Activated CD4-positive, alpha-beta memory T cell treated with anti-CD3 and anti-CD28 coated beads for 36 hours (primary cell): Measurements from ENCODE around the gene PFDN5. TPM values are rescaled to one million over a fixed set of nuclear protein-coding genes. Genes with fewer than 3 reads are reported as not detected.
"Not testable (repeated sequence)": the region's sequence is repeated elsewhere in the genome, so short reads cannot be mapped to it uniquely, and the experiment has no call there.

ENCODE experiments used
- CTCF ChIA-PET: fragments of 350-600 bp; sonication (Branson Sonifier 250); formaldehyde crosslinking; loops from one replicate; lab custom pipeline; 2021; ENCODE audit warnings: antibody characterized with exemption, inconsistent platforms; lab: Charles Lee
- POLR2A ChIA-PET: fragments of 350-600 bp; sonication (Branson Sonifier 250); formaldehyde crosslinking; loops from one replicate; lab custom pipeline; 2021; ENCODE audit warnings: antibody characterized with exemption; lab: Charles Lee
- DNase-seq: peaks from one replicate; pipeline ENCODE4 v3.0.0-alpha.2; 2020
- H3K27ac Mint-ChIP-seq: one replicate; pipeline ENCODE4 v1.8.0; 2021; ENCODE audit warnings: mixed read lengths
- H3K27me3 Mint-ChIP-seq: one replicate; pipeline ENCODE4 v1.8.0; 2021; ENCODE audit warnings: mixed read lengths
- H3K36me3 Mint-ChIP-seq: one replicate; pipeline ENCODE4 v1.8.0; 2021; ENCODE audit warnings: mixed read lengths
- H3K4me1 Mint-ChIP-seq: one replicate; pipeline ENCODE4 v1.8.0; 2021; ENCODE audit warnings: low read depth, mixed read lengths
- H3K4me3 Mint-ChIP-seq: one replicate; pipeline ENCODE4 v1.8.0; 2021; ENCODE audit warnings: mild to moderate bottlenecking, mixed read lengths
- H3K9me3 Mint-ChIP-seq: one replicate; pipeline ENCODE4 v1.8.0; 2021; ENCODE audit warnings: mixed read lengths
- intact Hi-C: fragments of 100-400 bp; cut with micrococcal nuclease; formaldehyde crosslinking; loops from one replicate; pipeline ENCODE4 v1.15.1; 2023
- total RNA-seq, 2 experiments: library from RNA; stranded (reverse); gene quantifications; one replicate each; pipeline ENCODE4 v1.2.3, GENCODE V29; 2021

PFDN5 gene
- total RNA-seq, 2 experiments from 2014 or later: 354 to 359 TPM

- Mint-ChIP-seq H3K27me3 (no peaks in the 10 kb centered on the region), H3K4me3 (no peak overlapping the region), H3K27ac (peak overlapping the region; percentile 68), H3K4me1 (peaks cover 19% of the 10 kb centered on the region), H3K9me3 (no peaks in the 10 kb centered on the region), H3K36me3 (peaks cover 61% of the 10 kb centered on the region)
- ChIA-PET CTCF (interaction anchor here (0.6 to 8.4 kb wide), 17 partner anchors 9 to 222 kb away, joined by 3 to 172 read pairs (median 5); partner anchors contain the start of genes AAAS and ESPL1), POLR2A (interaction anchor here (1.3 kb wide), 1 partner anchor 18 kb away, joined by 6 read pairs; no protein-coding TSS in a partner anchor)
- DNase-seq: peak; percentile 76
- intact Hi-C loops: loop anchor here (1.0 kb wide), 2 partner anchors 74 to 128 kb away; no protein-coding TSS in a partner anchor
Observed at GRCh38 chr12:53287741-53288216, 7.6 kb upstream of the PFDN5 start.

DNA sequence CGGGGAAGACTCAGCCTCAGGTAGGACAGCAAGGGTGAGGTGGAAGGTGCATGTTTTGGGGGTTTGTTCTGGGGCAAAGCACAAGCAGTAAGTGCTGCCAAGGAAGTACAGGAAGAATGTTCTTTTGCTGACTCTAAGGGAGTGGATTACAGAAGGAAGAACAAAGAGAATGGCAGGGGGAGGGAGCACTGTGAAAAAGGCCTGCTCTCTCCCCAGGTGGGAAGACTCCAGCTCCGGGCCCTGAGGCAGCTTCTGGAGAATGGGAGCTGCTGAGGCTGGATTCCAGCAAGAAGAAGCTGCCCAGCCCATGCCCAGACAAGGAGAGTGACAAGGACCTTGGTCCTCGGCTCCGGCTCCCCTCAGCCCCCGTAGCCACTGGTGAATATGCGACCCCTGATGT is 7.0 kb upstream of the PFDN5 start:
- DNase-seq: no peak
- POLR2A ChIA-PET: interaction anchor here (1.3 kb wide), 1 partner anchor 18 kb away, joined by 6 read pairs; no protein-coding TSS in a partner anchor
- no peak overlapping the region for H3K4me3 Mint-ChIP-seq
- intact Hi-C loops: no loop called here
- no peak overlapping the region for H3K27ac Mint-ChIP-seq
- H3K4me1 Mint-ChIP-seq: peaks cover 19% of the 10 kb centered on the region
- H3K36me3 Mint-ChIP-seq: peaks cover 62% of the 10 kb centered on the region
- no peaks in the 10 kb centered on the region for H3K27me3 Mint-ChIP-seq
- H3K9me3 Mint-ChIP-seq: no peaks in the 10 kb centered on the region
- CTCF ChIA-PET: interaction anchor here (0.6 to 8.4 kb wide), 18 partner anchors 9 to 223 kb away, joined by 3 to 172 read pairs (median 5); partner anchors contain the start of genes AAAS, ESPL1 and MYG1

- H3K9me3 Mint-ChIP-seq: no peaks in the 10 kb centered on the region
- DNase-seq: no peak
- intact Hi-C loops: no loop called here
- H3K4me1 Mint-ChIP-seq: peaks cover 22% of the 10 kb centered on the region
- peak overlapping the region; percentile 44 for H3K27ac Mint-ChIP-seq
- POLR2A ChIA-PET: interaction anchor here (1.0 to 1.8 kb wide), 3 partner anchors 11 to 25 kb away, joined by 3 to 8 read pairs (median 5); no protein-coding TSS in a partner anchor
- H3K36me3 Mint-ChIP-seq: peaks cover 59% of the 10 kb centered on the region
- CTCF ChIA-PET: interaction anchor here (1.1 to 8.4 kb wide), 12 partner anchors 12 to 131 kb away, joined by 3 to 172 read pairs (median 8); partner anchors contain the start of genes AAAS and ESPL1
- H3K4me3 Mint-ChIP-seq: no peak overlapping the region
- H3K27me3 Mint-ChIP-seq: no peaks in the 10 kb centered on the region
Observed at GRCh38 chr12:53289891-53290290, 5.5 kb upstream of the PFDN5 start.

DNA sequence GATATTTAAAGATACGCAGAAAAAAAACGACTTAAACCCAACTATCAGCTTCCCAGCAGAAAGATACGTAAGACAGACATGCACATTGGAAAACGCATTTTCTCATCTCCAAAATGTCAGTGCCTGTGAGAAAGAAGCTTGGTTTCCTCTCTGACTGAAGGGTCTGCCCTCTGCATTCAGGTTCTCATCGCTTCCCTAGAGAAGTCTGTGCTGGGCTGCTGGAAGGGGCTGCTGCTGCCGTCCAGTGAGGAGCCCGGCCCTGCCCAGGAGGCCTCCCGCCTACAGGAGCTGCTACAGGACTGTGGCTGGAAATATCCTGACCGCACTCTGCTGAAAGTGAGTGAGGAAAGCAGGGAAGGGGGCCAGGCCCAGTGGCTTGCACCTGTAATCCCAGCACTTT is 4.7 kb upstream of the PFDN5 start:
- Mint-ChIP-seq H3K27me3 (no peaks in the 10 kb centered on the region), H3K4me3 (no peak overlapping the region), H3K36me3 (peaks cover 63% of the 10 kb centered on the region), H3K27ac (peak overlapping the region; percentile 44), H3K9me3 (no peaks in the 10 kb centered on the region), H3K4me1 (peaks cover 28% of the 10 kb centered on the region)
- intact Hi-C loops: no loop called here
- peak; percentile 22 for DNase-seq
- ChIA-PET POLR2A (interaction anchor here (0.9 to 1.8 kb wide), 7 partner anchors 9 to 110 kb away, joined by 3 to 8 read pairs (median 4); partner anchors contain the start of genes AAAS, CSAD, MYG1 and ZNF740), CTCF (interaction anchor here (0.6 to 8.4 kb wide), 20 partner anchors 11 to 243 kb away, joined by 3 to 172 read pairs (median 5); partner anchors contain the start of genes AAAS, CSAD, ESPL1 and ZNF740)

GRCh38 chr12:53292426-53292825 is 2.9 kb upstream of the PFDN5 start:
- H3K36me3 Mint-ChIP-seq: peaks cover 64% of the 10 kb centered on the region
- ChIA-PET POLR2A (interaction anchor here (1.0 kb wide), 1 partner anchor 64 kb away, joined by 3 read pairs; no protein-coding TSS in a partner anchor), CTCF (interaction anchor here (1.0 to 8.4 kb wide), 3 partner anchors 29 to 82 kb away, joined by 3 to 172 read pairs (median 12); partner anchors contain the start of gene AAAS)
- no peak for DNase-seq
- H3K4me3 Mint-ChIP-seq: no peak overlapping the region
- intact Hi-C loops: no loop called here
- H3K27ac Mint-ChIP-seq: no peak overlapping the region
- H3K4me1 Mint-ChIP-seq: peaks cover 40% of the 10 kb centered on the region
- no peaks in the 10 kb centered on the region for H3K9me3 Mint-ChIP-seq
- H3K27me3 Mint-ChIP-seq: no peaks in the 10 kb centered on the region

GRCh38 chr12:53295891-53296219 is 513 bp downstream of the PFDN5 start:
- Mint-ChIP-seq H3K4me3 (peak overlapping the region; percentile 99), H3K4me1 (peaks cover 53% of the 10 kb centered on the region), H3K9me3 (no peaks in the 10 kb centered on the region), H3K27ac (peak overlapping the region; percentile 94), H3K36me3 (peaks cover 64% of the 10 kb centered on the region), H3K27me3 (no peaks in the 10 kb centered on the region)
- intact Hi-C loops: loop anchor here (1.0 to 5.0 kb wide), 5 partner anchors 25 to 137 kb away; partner anchors contain the start of genes AAAS and ESPL1
- POLR2A ChIA-PET: interaction anchor here (0.9 to 1.9 kb wide), 8 partner anchors 12 to 89 kb away, joined by 3 to 15 read pairs (median 4); partner anchors contain the start of genes AAAS, ESPL1 and ITGB7
- CTCF ChIA-PET: interaction anchor here (0.8 to 5.8 kb wide), 12 partner anchors 9 to 230 kb away, joined by 3 to 54 read pairs (median 4); partner anchors contain the start of genes AAAS and ITGB7
- DNase-seq: no peak

DNA sequence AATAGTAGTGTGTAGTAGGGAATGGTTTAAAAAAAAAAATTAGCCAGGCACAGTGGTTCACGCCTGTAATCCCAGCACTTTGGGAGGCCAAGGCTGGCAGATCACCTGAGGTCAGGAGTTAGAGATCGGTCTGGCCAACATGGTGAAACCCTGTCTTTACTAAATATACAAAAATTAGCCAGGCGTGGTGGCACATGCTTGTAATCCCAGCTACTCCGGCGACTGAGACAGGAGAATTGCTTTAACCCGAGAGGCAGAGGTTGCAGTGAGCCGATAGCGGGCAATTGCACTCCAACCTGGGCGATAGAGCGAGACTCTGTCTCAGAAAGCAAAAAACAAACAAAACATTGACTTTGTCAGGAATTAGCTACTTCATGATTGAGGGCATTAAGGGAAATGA is 1.8 kb downstream of the PFDN5 start:
- H3K9me3 Mint-ChIP-seq, H3K27me3 Mint-ChIP-seq, H3K4me3 Mint-ChIP-seq, DNase-seq: not testable (repeated sequence)
- Mint-ChIP-seq H3K27ac (peak overlapping the region; percentile 24), H3K36me3 (peaks cover 61% of the 10 kb centered on the region), H3K4me1 (peaks cover 63% of the 10 kb centered on the region)
- CTCF ChIA-PET: interaction anchor here (0.6 to 5.8 kb wide), 3 partner anchors 25 to 84 kb away, joined by 3 to 66 read pairs (median 54); partner anchors contain the start of gene AAAS
- POLR2A ChIA-PET: interaction anchor here (1.6 kb wide), 1 partner anchor 14 kb away, joined by 3 read pairs; no protein-coding TSS in a partner anchor
- intact Hi-C loops: loop anchor here (5.0 kb wide), 1 partner anchor 45 kb away; a partner anchor contains a TSS

DNA sequence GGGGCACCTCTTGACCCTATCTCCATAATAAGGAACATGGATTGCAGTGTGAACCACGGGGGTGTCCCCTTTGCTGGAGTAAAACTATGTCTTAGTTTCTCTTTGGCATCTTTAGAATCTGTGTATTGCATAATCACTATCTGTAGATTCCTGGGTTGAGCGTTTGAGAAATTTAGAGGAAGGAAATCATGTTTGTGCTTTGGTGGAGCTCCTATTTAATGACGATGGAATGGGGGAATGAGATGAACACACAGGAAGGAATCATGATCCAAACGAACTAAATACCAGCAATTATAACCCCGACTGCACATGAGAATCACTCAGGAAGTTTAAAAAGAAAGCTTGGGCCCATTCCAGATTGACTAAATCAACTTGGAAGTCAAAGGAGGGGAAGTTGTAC is 2.8 kb downstream of the PFDN5 start:
- Mint-ChIP-seq H3K4me3 (no peak overlapping the region), H3K27ac (peak overlapping the region; percentile 85), H3K9me3 (no peaks in the 10 kb centered on the region), H3K4me1 (peaks cover 70% of the 10 kb centered on the region), H3K36me3 (peaks cover 62% of the 10 kb centered on the region), H3K27me3 (no peaks in the 10 kb centered on the region)
- ChIA-PET POLR2A (interaction anchor here (0.6 to 1.9 kb wide), 4 partner anchors 30 to 119 kb away, joined by 3 to 7 read pairs (median 4); partner anchors contain the start of gene ESPL1), CTCF (interaction anchor here (1.0 to 5.8 kb wide), 5 partner anchors 24 to 85 kb away, joined by 3 to 66 read pairs (median 6); partner anchors contain the start of gene AAAS)
- intact Hi-C loops: loop anchor here (5.0 kb wide), 1 partner anchor 46 kb away; a partner anchor contains a TSS
- no peak for DNase-seq

DNA sequence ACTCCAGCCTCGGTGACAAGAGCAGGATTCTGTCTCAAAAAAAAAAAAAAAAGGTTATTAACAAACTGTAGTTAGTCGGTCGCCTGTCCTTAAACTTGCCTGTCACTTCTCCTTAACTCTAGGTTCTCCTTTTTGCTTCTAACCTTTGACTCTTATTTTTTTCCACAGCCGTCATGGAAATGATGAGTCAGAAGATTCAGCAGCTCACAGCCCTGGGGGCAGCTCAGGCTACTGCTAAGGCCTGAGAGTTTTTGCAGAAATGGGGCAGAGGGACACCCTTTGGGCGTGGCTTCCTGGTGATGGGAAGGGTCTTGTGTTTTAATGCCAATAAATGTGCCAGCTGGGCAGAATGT is 3.7 kb downstream of the PFDN5 start:
- Mint-ChIP-seq H3K4me1 (peaks cover 70% of the 10 kb centered on the region), H3K4me3 (peak overlapping the region; percentile 89), H3K27ac (peak overlapping the region; percentile 85), H3K9me3 (no peaks in the 10 kb centered on the region), H3K27me3 (no peaks in the 10 kb centered on the region), H3K36me3 (peaks cover 57% of the 10 kb centered on the region)
- ChIA-PET POLR2A (interaction anchor here (0.6 to 1.9 kb wide), 14 partner anchors 8 to 120 kb away, joined by 3 to 19 read pairs (median 4); partner anchors contain the start of genes AAAS, CSAD, ESPL1 and SP1), CTCF (interaction anchor here (0.6 to 5.8 kb wide), 13 partner anchors 10 to 139 kb away, joined by 3 to 66 read pairs (median 5); partner anchors contain the start of genes AAAS and ESPL1)
- peak; percentile 63 for DNase-seq
- intact Hi-C loops: loop anchor here (1.0 to 5.0 kb wide), 4 partner anchors 22 to 142 kb away; partner anchors contain the start of genes AAAS, CSAD, PRR13 and ZNF740

DNA sequence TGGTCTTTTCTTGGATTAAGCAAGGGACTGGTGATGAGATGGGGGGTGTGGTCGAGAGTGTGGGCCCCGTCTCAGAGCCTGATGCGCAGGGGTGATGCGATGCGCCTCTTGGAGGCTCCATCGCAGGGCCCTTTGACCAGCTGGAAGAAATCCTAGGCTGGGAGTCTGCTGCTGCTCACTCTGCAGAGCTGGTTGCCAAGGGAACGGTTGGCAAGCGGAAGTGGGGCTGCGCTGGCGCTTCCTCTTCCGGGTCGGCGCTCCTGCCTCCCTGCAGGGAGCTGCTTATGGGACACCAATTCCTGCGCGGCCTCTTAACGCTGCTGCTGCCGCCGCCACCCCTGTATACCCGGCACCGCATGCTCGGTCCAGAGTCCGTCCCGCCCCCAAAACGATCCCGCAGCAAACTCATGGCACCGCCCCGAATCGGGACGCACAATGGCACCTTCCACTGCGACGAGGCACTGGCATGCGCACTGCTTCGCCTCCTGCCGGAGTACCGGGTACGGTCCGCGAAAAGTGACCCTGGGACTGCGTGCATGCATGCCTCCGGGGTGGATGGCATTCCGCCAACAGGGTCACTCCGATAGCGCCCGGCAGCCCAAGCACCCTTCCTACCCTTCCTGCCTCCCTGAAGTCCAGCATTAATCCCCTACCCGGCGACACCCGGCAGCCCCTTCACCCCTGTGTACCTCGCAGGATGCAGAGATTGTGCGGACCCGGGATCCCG is 4.3 kb downstream of the PFDN5 start, which contains the start of gene MYG1:
MYG1 (plus strand) TSS at position 242 of the 727 bp plus-strand sequence; CDS start at position 285, 43 bp downstream.
- Mint-ChIP-seq H3K27ac (peak within 1 kb of the TSS; percentile 85), H3K9me3 (no peaks in the 10 kb centered on the region), H3K36me3 (peaks cover 55% of the 10 kb centered on the region), H3K4me1 (peaks cover 69% of the 10 kb centered on the region), H3K27me3 (no peaks in the 10 kb centered on the region), H3K4me3 (peak within 1 kb of the TSS; percentile 89)
- CTCF ChIA-PET: interaction anchor here (0.6 to 5.8 kb wide), 11 partner anchors 11 to 140 kb away, joined by 3 to 66 read pairs (median 5); partner anchors contain the start of genes AAAS and ESPL1
- POLR2A ChIA-PET: interaction anchor here (0.6 to 1.9 kb wide), 14 partner anchors 8 to 119 kb away, joined by 3 to 19 read pairs (median 4); partner anchors contain the start of genes AAAS, CSAD, ESPL1 and SP1
- DNase-seq: peak; percentile 92
- intact Hi-C loops: loop anchor here (1.0 to 5.0 kb wide), 4 partner anchors 22 to 142 kb away; partner anchors contain the start of genes AAAS, CSAD, PRR13 and ZNF740
